Astrocyte of the spinal cord (primary cell): Measurements from ENCODE around the gene RPGR.

Source experiments
- DNase-seq: peaks from one replicate; pipeline ENCODE4 v3.0.0; 2011; ENCODE audit warnings: low read depth, low spot score
- H3K4me3 ChIP-seq: 2 replicates; pipeline ENCODE4 v1.5.1; 2011; ENCODE audit warnings: low read depth, mild to moderate bottlenecking, low read length, moderate library complexity
- CTCF ChIP-seq: IDR thresholded peaks from 2 replicates; pipeline ENCODE4 v1.5.1; 2012; ENCODE audit warnings: low read depth, mild to moderate bottlenecking, low read length, inconsistent platforms
- in situ Hi-C: cut with HindIII; loops from 2 replicates; pipeline ENCODE4 v1.10.0; 2017; ENCODE audit warnings: low sequenced_read_pairs

RPGR gene

GRCh38 chrX:38273453-38273852 lies 53.9 kb downstream of the RPGR start:
- in situ Hi-C loops: no loop called here
- H3K4me3 ChIP-seq: no peak overlapping the region
- no peak for TF ChIP-seq CTCF
- DNase-seq: no peak

GRCh38 chrX:38271154-38271716 lies 56.1 kb downstream of the RPGR start:
- peak; percentile 20 for DNase-seq
- in situ Hi-C loops: no loop called here
- TF ChIP-seq CTCF: no peak
- no peak overlapping the region for H3K4me3 ChIP-seq

GRCh38 chrX:38268011-38268410 lies 59.3 kb downstream of the RPGR start:
- DNase-seq: no peak
- in situ Hi-C loops: no loop called here
- TF ChIP-seq CTCF: no peak
- no peak overlapping the region for H3K4me3 ChIP-seq

- no peak for TF ChIP-seq CTCF
- peak; percentile 15 for DNase-seq
- in situ Hi-C loops: no loop called here
- no peak overlapping the region for H3K4me3 ChIP-seq
Observed at GRCh38 chrX:38262715-38263620, 64.3 kb downstream of the RPGR start.

GRCh38 chrX:38260231-38260630 lies 67.1 kb downstream of the RPGR start:
- in situ Hi-C loops: no loop called here
- peak; percentile 15 for DNase-seq
- no peak overlapping the region for H3K4me3 ChIP-seq
- peak; percentile 45 for TF ChIP-seq CTCF

- DNase-seq: no peak
- no peak overlapping the region for H3K4me3 ChIP-seq
- no peak for TF ChIP-seq CTCF
- in situ Hi-C loops: no loop called here
Observed at GRCh38 chrX:38256019-38256418, 71.3 kb downstream of the RPGR start.
